RWPE2 (cell line): ENCODE data around the gene NT5C1A.
A peak's percentile ranks its signal among the peaks of the same experiment; 100 is the strongest.

ENCODE experiments used
- ATAC-seq: fragments of 200-7000 bp; cut with Tn5 transposase; 3 replicates; pipeline ENCODE4 v1.9.1; 2021; ENCODE audit warnings: low read depth
- DNase-seq: peaks from one replicate; pipeline ENCODE4 v3.0.0-alpha.2; 2020; ENCODE audit warnings: low spot score
- H3K27ac ChIP-seq: fragments of 450-650 bp; 2 replicates; pipeline ENCODE4 v1.5.1; 2017; ENCODE audit warnings: mild to moderate bottlenecking; ENCODE audit not compliant: poor library complexity, severe bottlenecking
- H3K27me3 ChIP-seq: fragments of 250-450 bp; sonication (Bioruptor Pico); 2 replicates; pipeline ENCODE4 v1.5.1; 2021; ENCODE audit warnings: mild to moderate bottlenecking, moderate library complexity; ENCODE audit not compliant: insufficient read depth, poor library complexity, severe bottlenecking
- H3K36me3 ChIP-seq: fragments of 250-450 bp; sonication (Bioruptor Pico); 2 replicates; pipeline ENCODE4 v1.5.1; 2020; ENCODE audit warnings: low read depth, mild to moderate bottlenecking, moderate library complexity
- H3K4me1 ChIP-seq: fragments of 250-450 bp; sonication (Bioruptor Pico); 2 replicates; pipeline ENCODE4 v1.5.1; 2021; ENCODE audit warnings: mild to moderate bottlenecking, moderate library complexity; ENCODE audit not compliant: insufficient read depth, poor library complexity, severe bottlenecking
- H3K4me3 ChIP-seq: fragments of 250-450 bp; sonication (Bioruptor Pico); 2 replicates; pipeline ENCODE4 v1.5.1; 2021; ENCODE audit warnings: mild to moderate bottlenecking, moderate library complexity; ENCODE audit not compliant: severe bottlenecking
- H3K9me3 ChIP-seq: fragments of 250-450 bp; sonication (Bioruptor Pico); 2 replicates; pipeline ENCODE4 v1.5.1; 2021; ENCODE audit warnings: mild to moderate bottlenecking, moderate library complexity; ENCODE audit not compliant: severe bottlenecking
- TF ChIP-seq, protein P1 (sequence below): fragments of 450-650 bp; IDR thresholded peaks from one replicate; pipeline ENCODE4 v1.5.1; 2017; ENCODE audit warnings: mild to moderate bottlenecking, moderate library complexity; ENCODE audit not compliant: poor library complexity, severe bottlenecking

Gene NT5C1A

DNA sequence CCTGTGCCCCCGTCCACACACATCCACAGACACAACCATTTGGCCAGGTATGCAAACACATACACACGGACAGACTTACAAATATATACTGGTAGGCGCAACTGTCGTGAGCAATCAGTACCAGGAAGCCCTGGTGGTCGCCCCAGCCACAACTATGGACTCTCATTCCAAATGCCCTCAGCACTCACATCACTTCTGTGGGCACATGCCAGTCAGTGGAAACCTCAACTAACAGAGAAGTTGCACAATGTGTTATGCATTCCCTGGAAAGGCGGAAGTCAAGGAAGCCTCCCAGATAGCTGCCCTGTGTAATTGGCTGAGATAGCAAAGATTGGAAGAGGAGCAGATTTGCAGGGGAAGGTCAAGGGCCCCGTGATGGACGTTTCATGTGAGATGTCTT, 31.0 kb downstream of the NT5C1A start:
- ATAC-seq = no peak
- H3K27me3 ChIP-seq = no peaks in the 10 kb centered on the region

DNA sequence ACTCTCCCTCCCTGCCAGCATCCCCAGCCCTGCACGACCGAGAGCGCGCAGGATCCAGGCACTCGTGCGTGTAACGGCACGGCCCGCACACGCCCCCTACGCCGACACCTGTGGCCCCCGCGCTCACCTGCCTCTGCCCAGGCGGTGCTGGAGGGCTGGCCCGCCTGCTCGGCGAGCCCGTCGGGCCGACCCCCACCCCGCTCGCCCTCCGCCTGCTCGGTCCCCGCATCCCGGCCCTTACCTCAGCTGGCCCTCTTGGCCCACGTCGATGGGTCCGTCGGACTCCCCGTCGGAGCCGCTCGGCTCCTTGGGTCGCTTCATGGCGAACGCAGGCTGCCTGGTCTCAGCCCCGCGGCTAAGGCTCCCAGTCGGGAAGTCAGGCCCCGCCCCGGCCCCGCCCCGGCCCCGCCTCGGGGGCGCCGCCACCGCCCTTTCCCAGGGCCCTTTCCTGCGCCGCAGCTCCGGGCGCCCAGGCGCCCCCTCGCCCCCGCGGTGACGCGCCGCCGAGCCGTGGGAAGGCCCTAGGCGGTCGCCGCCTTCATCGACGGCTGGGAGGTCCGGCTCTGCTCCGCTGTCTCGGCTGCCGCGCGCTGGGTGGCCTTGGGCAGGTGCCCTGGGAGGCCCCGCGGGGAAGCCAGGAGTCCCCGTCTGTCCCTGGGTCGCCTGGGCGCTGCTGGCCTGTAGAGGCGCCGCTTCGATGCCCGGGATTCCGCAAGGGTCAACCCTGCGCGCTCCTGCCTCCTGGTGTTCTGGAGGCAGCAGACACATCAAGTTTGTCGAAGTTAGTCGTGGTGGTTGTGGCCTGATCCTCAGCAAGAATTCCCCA, 32.4 kb downstream of the NT5C1A start, which contains the start of gene HEYL:
Gene HEYL, minus strand, starts transcription at position 339 of the 826 bp plus-strand sequence. Its CDS starts 18 bp downstream, at position 321.
- TF ChIP-seq, protein P1, sequence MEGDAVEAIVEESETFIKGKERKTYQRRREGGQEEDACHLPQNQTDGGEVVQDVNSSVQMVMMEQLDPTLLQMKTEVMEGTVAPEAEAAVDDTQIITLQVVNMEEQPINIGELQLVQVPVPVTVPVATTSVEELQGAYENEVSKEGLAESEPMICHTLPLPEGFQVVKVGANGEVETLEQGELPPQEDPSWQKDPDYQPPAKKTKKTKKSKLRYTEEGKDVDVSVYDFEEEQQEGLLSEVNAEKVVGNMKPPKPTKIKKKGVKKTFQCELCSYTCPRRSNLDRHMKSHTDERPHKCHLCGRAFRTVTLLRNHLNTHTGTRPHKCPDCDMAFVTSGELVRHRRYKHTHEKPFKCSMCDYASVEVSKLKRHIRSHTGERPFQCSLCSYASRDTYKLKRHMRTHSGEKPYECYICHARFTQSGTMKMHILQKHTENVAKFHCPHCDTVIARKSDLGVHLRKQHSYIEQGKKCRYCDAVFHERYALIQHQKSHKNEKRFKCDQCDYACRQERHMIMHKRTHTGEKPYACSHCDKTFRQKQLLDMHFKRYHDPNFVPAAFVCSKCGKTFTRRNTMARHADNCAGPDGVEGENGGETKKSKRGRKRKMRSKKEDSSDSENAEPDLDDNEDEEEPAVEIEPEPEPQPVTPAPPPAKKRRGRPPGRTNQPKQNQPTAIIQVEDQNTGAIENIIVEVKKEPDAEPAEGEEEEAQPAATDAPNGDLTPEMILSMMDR = no peak
- Histone ChIP-seq H3K36me3 (no peaks in the 10 kb centered on the region), H3K4me1 (no peaks in the 10 kb centered on the region), H3K27ac (no peak within 1 kb of the TSS), H3K27me3 (no peaks in the 10 kb centered on the region), H3K9me3 (no peaks in the 10 kb centered on the region), H3K4me3 (peak within 1 kb of the TSS; percentile 32)
- no peak for DNase-seq
- ATAC-seq = peak; percentile 84

More for the DNA sequence above, 31.0 kb downstream of the NT5C1A start:
- no peak for DNase-seq
- TF ChIP-seq, protein P1 = no peak
- Histone ChIP-seq H3K4me3 (no peak overlapping the region), H3K27ac (no peak overlapping the region), H3K9me3 (no peaks in the 10 kb centered on the region), H3K4me1 (no peaks in the 10 kb centered on the region), H3K36me3 (no peaks in the 10 kb centered on the region)

DNA sequence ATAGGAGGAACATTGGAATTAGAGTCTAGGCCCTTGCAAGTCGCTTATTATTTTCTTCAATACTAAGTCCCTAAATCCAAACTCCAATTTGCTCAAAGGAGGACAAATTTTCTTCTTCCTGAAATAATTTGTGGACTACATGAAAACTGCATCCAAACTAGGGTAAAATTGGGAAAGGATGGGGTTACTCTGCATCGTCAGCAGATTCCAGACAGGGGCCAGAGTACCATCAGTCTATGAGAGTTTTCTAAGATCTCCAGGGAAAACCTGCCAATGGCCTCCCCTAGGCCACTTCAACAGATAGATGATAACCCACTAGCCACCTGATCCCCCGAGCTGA, 33.0 kb downstream of the NT5C1A start:
- no peak for DNase-seq
- H3K4me3 ChIP-seq = peak overlapping the region; percentile 32
- no peak overlapping the region for H3K27ac ChIP-seq
- TF ChIP-seq, protein P1 = no peak
- no peaks in the 10 kb centered on the region for H3K9me3 ChIP-seq
- H3K4me1 ChIP-seq = no peaks in the 10 kb centered on the region
- no peak for ATAC-seq
- no peaks in the 10 kb centered on the region for H3K36me3 ChIP-seq
- H3K27me3 ChIP-seq = no peaks in the 10 kb centered on the region

DNA sequence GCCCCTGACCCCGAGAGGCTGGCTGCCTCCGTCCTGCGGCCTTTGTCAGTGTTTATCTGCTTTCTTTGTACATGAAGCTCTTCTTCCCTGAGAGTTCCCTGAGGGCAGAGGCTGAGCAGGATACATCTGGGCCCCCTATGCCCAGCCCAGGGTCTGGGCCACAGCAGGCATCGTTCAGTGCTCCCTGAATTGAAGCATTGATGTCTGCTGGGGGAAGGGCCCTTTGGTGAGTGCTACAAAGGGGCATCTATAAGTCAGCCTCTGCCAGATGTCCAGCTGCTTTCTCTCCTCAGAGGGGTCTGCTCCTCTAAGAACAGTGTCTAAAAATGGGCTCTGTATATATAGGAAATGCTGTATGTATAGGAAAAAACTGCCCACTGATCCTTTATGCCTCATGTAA, 34.5 kb downstream of the NT5C1A start:
- no peak overlapping the region for H3K4me3 ChIP-seq
- no peaks in the 10 kb centered on the region for H3K9me3 ChIP-seq
- no peaks in the 10 kb centered on the region for H3K36me3 ChIP-seq
- H3K4me1 ChIP-seq = no peaks in the 10 kb centered on the region
- no peak overlapping the region for H3K27ac ChIP-seq
- DNase-seq (no peak), ATAC-seq (no peak)
- TF ChIP-seq, protein P1 = no peak
- H3K27me3 ChIP-seq = no peaks in the 10 kb centered on the region

DNA sequence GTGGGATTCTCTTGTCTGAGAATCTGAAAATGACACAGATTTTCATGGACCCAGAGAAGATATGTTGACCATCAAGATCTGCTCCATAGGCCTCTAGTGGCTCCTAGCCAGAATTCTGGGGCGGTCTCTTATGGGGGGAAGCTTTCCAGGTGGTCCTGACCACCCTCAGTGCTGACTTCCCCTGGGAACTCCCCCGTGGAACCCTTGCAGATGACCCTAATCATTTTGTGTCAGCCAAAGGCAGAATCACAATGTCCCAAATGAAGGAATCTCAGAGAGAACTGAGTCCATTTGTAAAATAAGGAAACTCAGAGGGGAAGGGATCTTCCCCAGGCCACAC, 36.1 kb downstream of the NT5C1A start:
- TF ChIP-seq, protein P1 = no peak
- Histone ChIP-seq H3K4me1 (no peaks in the 10 kb centered on the region), H3K27me3 (no peaks in the 10 kb centered on the region), H3K36me3 (no peaks in the 10 kb centered on the region), H3K9me3 (no peaks in the 10 kb centered on the region), H3K4me3 (no peak overlapping the region), H3K27ac (no peak overlapping the region)
- DNase-seq (no peak), ATAC-seq (no peak)
